ENCODE results near the gene TMC6. TPM values are rescaled to one million over a fixed set of nuclear protein-coding genes. Genes with fewer than 3 reads are reported as not detected.

The TMC6 gene, protein sequence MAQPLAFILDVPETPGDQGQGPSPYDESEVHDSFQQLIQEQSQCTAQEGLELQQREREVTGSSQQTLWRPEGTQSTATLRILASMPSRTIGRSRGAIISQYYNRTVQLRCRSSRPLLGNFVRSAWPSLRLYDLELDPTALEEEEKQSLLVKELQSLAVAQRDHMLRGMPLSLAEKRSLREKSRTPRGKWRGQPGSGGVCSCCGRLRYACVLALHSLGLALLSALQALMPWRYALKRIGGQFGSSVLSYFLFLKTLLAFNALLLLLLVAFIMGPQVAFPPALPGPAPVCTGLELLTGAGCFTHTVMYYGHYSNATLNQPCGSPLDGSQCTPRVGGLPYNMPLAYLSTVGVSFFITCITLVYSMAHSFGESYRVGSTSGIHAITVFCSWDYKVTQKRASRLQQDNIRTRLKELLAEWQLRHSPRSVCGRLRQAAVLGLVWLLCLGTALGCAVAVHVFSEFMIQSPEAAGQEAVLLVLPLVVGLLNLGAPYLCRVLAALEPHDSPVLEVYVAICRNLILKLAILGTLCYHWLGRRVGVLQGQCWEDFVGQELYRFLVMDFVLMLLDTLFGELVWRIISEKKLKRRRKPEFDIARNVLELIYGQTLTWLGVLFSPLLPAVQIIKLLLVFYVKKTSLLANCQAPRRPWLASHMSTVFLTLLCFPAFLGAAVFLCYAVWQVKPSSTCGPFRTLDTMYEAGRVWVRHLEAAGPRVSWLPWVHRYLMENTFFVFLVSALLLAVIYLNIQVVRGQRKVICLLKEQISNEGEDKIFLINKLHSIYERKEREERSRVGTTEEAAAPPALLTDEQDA
- 0.53 and 0.58 TPM in 2 replicates for total RNA-seq

DNA sequence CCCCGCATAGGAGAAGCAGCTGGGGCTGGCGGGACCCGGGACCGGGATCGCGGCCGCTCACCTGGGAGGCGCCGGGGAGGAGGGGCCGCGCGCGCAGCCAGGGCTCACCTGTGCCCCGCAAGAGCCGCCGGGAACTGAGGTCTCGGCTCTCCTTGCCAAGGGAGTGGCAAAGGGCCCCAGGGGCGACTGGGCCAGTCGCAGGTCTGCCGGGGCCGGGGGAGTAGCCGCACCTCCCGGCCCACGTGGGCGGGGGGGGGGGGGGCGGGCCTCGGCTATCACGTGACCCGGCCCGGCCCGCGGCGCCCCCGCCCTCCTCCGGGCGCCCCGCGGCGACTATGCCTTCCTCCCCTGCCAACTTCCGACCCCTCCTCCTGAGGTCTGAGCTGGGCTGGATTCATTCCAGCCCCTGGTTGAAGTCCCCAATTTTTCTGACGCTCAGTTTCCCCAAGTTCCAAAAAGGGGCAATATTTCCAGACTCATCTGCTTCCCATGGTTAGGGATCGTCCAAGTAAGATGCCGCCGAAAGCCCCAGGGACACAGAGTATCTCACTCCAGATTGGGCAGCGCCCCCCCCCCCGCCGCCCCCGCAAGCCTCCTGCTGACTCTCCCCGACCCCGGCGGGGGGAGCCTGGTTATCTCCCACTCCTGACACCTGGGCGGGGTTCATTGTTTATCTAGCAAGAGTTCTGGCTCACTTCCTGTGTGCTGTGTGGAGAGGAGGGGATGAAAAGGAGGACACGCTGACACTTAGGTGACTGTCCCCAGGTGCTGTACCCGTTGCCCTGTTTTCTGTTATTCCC lies at the start of gene TMC6:
Gene TMC6 (minus strand): TSS at position 205 of the 800 bp plus-strand sequence. CDS start 1,923 bp downstream, outside the sequence.

DNA sequence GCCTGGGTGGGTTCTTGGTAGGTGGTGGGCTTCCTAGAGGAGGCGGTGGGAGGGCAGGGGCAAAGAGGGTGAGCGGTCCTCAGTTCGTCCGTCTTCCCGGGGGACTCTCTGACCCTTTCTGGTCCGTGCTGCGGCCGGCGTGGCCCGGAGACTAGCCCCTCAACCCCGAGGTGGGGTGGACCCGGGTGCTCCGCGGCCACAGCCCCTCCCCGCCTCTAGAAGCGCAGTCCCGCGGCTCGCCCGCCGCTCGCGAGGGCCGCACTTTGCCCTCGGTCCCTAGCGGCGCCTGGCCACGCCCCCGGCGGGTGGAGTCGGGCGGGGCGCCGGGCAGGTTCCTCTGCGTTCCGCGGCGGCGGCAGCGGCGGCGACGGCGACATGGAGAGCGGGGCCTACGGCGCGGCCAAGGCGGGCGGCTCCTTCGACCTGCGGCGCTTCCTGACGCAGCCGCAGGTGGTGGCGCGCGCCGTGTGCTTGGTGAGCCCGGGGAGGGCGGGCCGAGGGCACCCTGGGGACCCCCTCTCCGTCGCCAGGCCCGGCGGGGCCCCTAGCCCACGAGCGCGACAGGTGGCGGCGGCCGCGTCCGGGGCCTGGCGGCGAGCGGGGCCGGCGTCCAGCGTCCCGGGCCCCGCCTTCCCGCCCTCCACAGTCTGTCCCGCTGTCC lies 39.8 kb upstream of the TMC6 start, which contains the start of gene SYNGR2:
Gene SYNGR2 (plus strand): TSS at position 340 of the 661 bp plus-strand sequence. CDS start 36 bp downstream, at position 376.

DNA sequence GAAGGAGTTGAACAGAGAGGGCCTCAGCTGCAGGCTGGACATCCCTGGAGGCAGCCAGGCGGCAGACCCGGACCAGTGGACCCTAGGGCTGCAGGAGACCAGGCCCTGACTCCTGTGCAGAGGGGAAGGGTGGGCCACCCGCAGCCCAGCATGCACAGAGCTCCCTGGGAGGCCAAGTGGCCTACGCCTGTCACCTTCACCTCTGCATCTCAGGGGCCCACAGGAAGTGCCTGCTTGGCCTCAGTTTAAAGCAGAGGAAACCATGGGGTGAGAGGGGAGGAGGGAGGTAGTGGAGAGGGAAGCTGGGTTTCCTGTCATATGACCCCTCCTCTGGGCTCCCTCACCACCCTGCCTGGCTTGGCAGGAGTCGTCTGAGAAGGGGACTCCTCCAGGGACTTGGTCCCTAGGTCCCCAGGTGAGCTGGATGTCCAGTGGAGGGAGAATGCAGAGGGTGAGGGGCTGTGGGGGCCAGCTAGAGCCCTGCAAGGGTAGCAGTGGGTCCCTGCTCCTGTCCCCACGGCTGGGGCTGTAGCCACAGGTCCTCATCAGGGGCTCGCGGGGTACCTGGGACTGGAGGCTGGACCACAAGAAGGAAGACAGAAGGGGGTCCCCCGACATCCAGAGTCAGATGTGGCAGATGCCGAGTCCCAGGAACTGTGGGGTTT lies 2.0 kb upstream of the TMC6 start, which contains the start of gene TMC8:
Gene TMC8 (plus strand): TSS at position 335 of the 665 bp plus-strand sequence. CDS start 818 bp downstream, outside the sequence.

Other genes starting within 250 kb of the TMC6 start
- gene TNRC6C, start 170.1 kb downstream of the TMC6 start, total RNA-seq = 1.7 and 3.9 TPM in 2 replicates
- gene TMC8, start 2.0 kb upstream of the TMC6 start, total RNA-seq = not detected in 2 replicates
- not detected in 2 replicates for gene C17orf99, start 17.6 kb upstream of the TMC6 start, total RNA-seq
- 12.8 and 13.8 TPM in 2 replicates for gene SYNGR2, start 39.8 kb upstream of the TMC6 start, total RNA-seq
- 258 and 283 TPM in 2 replicates for gene TK1, start 58.3 kb upstream of the TMC6 start, total RNA-seq
- 18.2 and 28.7 TPM in 2 replicates for gene AFMID, start 58.6 kb upstream of the TMC6 start, total RNA-seq
- 93.4 and 99.5 TPM in 2 replicates for gene BIRC5, start 85.5 kb upstream of the TMC6 start, total RNA-seq
- not detected in 2 replicates for gene TMEM235, start 102.9 kb upstream of the TMC6 start, total RNA-seq
- gene SOCS3, start 231.3 kb upstream of the TMC6 start, total RNA-seq = 44.0 and 48.4 TPM in 2 replicates
- 25.9 and 31.4 TPM in 2 replicates for gene PGS1, start 249.9 kb upstream of the TMC6 start, total RNA-seq

Data from myometrial cell (primary cell).